Neural progenitor cell (in vitro differentiated cells): ENCODE data around the gene RAB31. TPM values are rescaled to one million over a fixed set of nuclear protein-coding genes. Genes with fewer than 3 reads are reported as not detected.

Source experiments
- DNase-seq: peaks from one replicate; pipeline ENCODE4 v3.0.0-alpha.2; 2016; ENCODE audit warnings: low spot score
- H2AFZ ChIP-seq: fragments of 200-600 bp; sonication (generic); replicated peaks from 2 replicates; pipeline ENCODE4 v1.6.1; 2016; ENCODE audit warnings: antibody characterized with exemption
- H3F3A ChIP-seq: fragments of 200-600 bp; sonication (generic); 2 replicates; pipeline ENCODE4 v1.6.1; 2016; ENCODE audit warnings: antibody characterized with exemption, low read depth
- H3K27ac ChIP-seq: fragments of 200-600 bp; sonication (generic); 2 replicates; pipeline ENCODE4 v1.5.1; 2016; ENCODE audit warnings: mild to moderate bottlenecking
- H3K27me3 ChIP-seq: fragments of 200-600 bp; sonication (generic); 2 replicates; pipeline ENCODE4 v1.6.1; 2016; ENCODE audit warnings: mild to moderate bottlenecking, moderate library complexity
- H3K36me3 ChIP-seq: fragments of 200-600 bp; sonication (generic); 2 replicates; pipeline ENCODE4 v1.5.1; 2016
- H3K4me1 ChIP-seq: fragments of 200-600 bp; sonication (generic); 2 replicates; pipeline ENCODE4 v1.6.1; 2016; ENCODE audit warnings: mixed run types
- H3K4me2 ChIP-seq: fragments of 200-600 bp; sonication (generic); 2 replicates; pipeline ENCODE4 v1.6.1; 2016
- H3K4me3 ChIP-seq: fragments of 200-600 bp; sonication (generic); 2 replicates; pipeline ENCODE4 v1.5.1; 2016
- H3K79me2 ChIP-seq: fragments of 200-600 bp; sonication (generic); 2 replicates; pipeline ENCODE4 v1.6.1; 2016; ENCODE audit warnings: low read depth
- H3K9ac ChIP-seq: fragments of 200-600 bp; sonication (generic); 2 replicates; pipeline ENCODE4 v1.6.1; 2016
- H3K9me3 ChIP-seq: fragments of 200-600 bp; sonication (generic); 2 replicates; pipeline ENCODE4 v1.5.1; 2016; ENCODE audit warnings: low read depth
- H4K20me1 ChIP-seq: fragments of 200-600 bp; sonication (generic); 2 replicates; pipeline ENCODE4 v1.6.1; 2016; ENCODE audit warnings: low read depth
- H3K27ac Mint-ChIP-seq: 3 replicates; pipeline ENCODE4 v1.8.0; 2021; ENCODE audit warnings: mixed read lengths
- H3K27me3 Mint-ChIP-seq: 2 replicates; pipeline ENCODE4 v1.8.0; 2022; ENCODE audit warnings: low read depth, mild to moderate bottlenecking, inconsistent platforms, moderate library complexity, mixed read lengths; ENCODE audit not compliant: insufficient read depth
- H3K36me3 Mint-ChIP-seq: 3 replicates; pipeline ENCODE4 v1.8.0; 2021; ENCODE audit warnings: mixed read lengths
- H3K4me1 Mint-ChIP-seq: 3 replicates; pipeline ENCODE4 v1.8.0; 2021; ENCODE audit warnings: mixed read lengths
- H3K4me3 Mint-ChIP-seq: 3 replicates; pipeline ENCODE4 v1.8.0; 2021; ENCODE audit warnings: mild to moderate bottlenecking, moderate library complexity, mixed read lengths
- H3K9me3 Mint-ChIP-seq: 3 replicates; pipeline ENCODE4 v1.8.0; 2020; ENCODE audit warnings: mixed read lengths
- EZH2 ChIP-seq: fragments of 200-600 bp; sonication (generic); IDR thresholded peaks from 2 replicates; pipeline ENCODE4 v1.6.1; 2017; ENCODE audit warnings: antibody characterized with exemption, mild to moderate bottlenecking, moderate library complexity
- EZH2phosphoT487 ChIP-seq: fragments of 200-600 bp; sonication (generic); IDR thresholded peaks from 2 replicates; pipeline ENCODE4 v1.6.1; 2017; ENCODE audit warnings: antibody characterized with exemption
- total RNA-seq: library from RNA; depleted of rRNA; stranded (reverse); fragments of >200 nt; gene quantifications from 2 replicates; pipeline ENCODE4 v1.2.3, GENCODE V29; 2015; ENCODE audit warnings: low replicate concordance
- TF ChIP-seq, protein P1 (sequence below): fragments of 200-600 bp; sonication (generic); IDR thresholded peaks from 2 replicates; pipeline ENCODE4 v1.5.1; 2017; ENCODE audit warnings: antibody characterized with exemption, mild to moderate bottlenecking

The RAB31 gene
- total RNA-seq, 1 donor from 2014 or later = 5.0 TPM

DNA sequence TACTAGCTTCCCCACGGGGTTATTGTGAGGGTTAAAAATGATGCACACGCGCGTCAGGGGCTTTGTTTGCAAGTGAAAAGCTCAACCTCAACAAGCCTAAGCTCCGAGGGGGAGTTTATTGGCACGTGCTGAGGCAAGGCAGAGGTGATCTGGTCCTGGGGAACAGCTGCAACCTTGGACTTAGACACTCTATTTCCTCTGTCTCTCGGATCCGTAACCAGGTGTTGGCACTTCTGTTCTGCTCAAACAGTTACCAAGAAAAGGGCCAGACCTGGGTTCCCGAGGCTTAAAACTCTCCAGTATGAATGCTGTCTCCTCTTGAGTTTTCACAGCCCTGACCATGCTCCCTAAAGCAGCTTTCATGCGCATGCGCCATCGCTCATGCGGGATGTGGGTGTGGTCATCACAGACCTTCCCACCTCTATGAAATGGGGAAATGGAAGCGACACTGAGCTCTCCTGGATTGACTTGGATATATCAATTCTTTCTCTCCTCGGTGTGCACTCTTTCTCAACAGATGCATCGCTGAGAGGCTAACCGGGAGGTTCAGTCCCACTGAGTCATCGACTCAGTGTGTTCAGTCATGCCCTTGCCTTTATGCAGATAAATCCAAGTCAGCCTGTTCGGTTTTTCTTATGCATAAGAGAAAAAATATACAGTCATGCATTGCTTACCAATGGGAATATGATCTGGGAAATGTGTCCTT is 19.9 kb upstream of the RAB31 start:
- Mint-ChIP-seq H3K27ac (no peak overlapping the region), H3K4me3 (no peak overlapping the region)

DNA sequence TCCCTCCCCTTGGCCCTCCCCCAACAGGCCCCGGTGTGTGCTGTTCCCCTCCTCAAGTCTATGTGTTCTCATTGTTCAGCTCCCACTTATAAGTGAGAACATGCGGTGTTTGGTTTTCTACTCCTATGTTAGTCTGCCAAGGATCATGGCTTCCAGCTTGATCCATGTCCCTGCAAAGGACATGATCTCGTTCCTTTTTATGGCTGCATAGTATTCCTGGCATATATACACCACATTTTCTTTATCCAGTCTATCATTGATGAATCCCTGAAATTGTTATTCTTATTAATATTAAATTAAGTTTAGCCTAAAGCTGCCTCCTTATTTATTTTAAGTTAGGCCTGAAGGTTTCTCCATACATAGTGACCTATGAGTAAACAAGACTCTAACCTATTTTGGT is 18.8 kb upstream of the RAB31 start:
- Histone ChIP-seq H3K9ac (no peak overlapping the region), H3K9me3 (no peaks in the 10 kb centered on the region), H3K79me2 (no peaks in the 10 kb centered on the region), H4K20me1 (no peaks in the 10 kb centered on the region), H3K36me3 (no peaks in the 10 kb centered on the region), H3K4me1 (no peaks in the 10 kb centered on the region), H3K4me3 (no peak overlapping the region), H3K4me2 (no peak overlapping the region), H3F3A (no peaks in the 10 kb centered on the region), H3K27ac (no peak overlapping the region), H3K27me3 (no peaks in the 10 kb centered on the region), H2AFZ (no peak overlapping the region)
- Mint-ChIP-seq H3K4me1 (no peaks in the 10 kb centered on the region), H3K27ac (no peak overlapping the region), H3K4me3 (no peak overlapping the region), H3K27me3 (peaks cover 7% of the 10 kb centered on the region), H3K36me3 (no peaks in the 10 kb centered on the region), H3K9me3 (no peaks in the 10 kb centered on the region)
- TF ChIP-seq, protein P1, sequence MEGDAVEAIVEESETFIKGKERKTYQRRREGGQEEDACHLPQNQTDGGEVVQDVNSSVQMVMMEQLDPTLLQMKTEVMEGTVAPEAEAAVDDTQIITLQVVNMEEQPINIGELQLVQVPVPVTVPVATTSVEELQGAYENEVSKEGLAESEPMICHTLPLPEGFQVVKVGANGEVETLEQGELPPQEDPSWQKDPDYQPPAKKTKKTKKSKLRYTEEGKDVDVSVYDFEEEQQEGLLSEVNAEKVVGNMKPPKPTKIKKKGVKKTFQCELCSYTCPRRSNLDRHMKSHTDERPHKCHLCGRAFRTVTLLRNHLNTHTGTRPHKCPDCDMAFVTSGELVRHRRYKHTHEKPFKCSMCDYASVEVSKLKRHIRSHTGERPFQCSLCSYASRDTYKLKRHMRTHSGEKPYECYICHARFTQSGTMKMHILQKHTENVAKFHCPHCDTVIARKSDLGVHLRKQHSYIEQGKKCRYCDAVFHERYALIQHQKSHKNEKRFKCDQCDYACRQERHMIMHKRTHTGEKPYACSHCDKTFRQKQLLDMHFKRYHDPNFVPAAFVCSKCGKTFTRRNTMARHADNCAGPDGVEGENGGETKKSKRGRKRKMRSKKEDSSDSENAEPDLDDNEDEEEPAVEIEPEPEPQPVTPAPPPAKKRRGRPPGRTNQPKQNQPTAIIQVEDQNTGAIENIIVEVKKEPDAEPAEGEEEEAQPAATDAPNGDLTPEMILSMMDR = no peak
- TF ChIP-seq EZH2 = no peak
- no peak for TF ChIP-seq EZH2phosphoT487
- DNase-seq = no peak

More for the DNA sequence above, 19.9 kb upstream of the RAB31 start:
- Histone ChIP-seq H3K4me2 (no peak overlapping the region), H3K27me3 (no peaks in the 10 kb centered on the region), H3F3A (no peaks in the 10 kb centered on the region), H2AFZ (no peak overlapping the region), H3K27ac (no peak overlapping the region), H3K9me3 (no peaks in the 10 kb centered on the region), H3K4me3 (no peak overlapping the region), H3K79me2 (no peaks in the 10 kb centered on the region), H4K20me1 (no peaks in the 10 kb centered on the region), H3K36me3 (no peaks in the 10 kb centered on the region), H3K4me1 (no peaks in the 10 kb centered on the region), H3K9ac (no peak overlapping the region)
- Mint-ChIP-seq H3K9me3 (no peaks in the 10 kb centered on the region), H3K4me1 (no peaks in the 10 kb centered on the region), H3K36me3 (no peaks in the 10 kb centered on the region), H3K27me3 (peaks cover 7% of the 10 kb centered on the region)
- DNase-seq = no peak
- TF ChIP-seq EZH2 (no peak), EZH2phosphoT487 (no peak)
- TF ChIP-seq, protein P1 = no peak

DNA sequence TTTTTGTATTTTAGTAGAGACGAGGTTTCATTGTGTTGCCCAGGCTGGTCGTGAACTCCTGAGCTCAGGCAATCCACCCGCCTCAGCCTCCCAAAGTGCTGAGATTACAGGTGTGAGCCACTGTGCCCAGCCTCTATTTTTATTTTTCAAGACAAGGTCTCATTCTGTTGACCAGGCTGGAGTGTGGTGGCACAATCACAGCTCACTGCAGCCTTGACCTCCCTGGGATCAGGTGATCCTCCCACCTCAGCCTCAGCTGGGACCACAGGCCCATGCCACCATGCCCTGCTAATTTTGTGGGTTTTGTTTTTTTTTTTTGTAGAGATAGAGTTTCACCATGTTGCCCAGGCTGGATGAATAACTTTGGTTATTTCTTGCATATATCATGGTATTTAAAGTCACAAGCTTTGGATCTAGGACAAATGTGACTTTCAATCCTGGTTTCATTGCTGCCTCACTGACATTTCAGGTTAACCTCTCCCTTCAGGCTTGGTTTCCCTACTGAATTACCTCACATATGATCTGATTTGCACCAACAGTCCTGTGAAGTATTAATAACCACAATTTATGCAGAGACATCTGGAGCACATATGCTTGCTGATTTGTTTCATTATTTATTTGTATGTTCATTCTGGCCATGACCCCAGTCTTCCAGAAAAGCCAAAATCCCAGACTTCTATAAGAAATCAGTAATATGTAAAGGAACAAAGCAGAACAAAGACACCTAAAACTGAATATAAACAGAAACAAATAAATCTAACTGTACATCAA is 17.5 kb upstream of the RAB31 start:
- no peaks in the 10 kb centered on the region for H3K9me3 ChIP-seq
- H3K36me3 Mint-ChIP-seq = no peaks in the 10 kb centered on the region
- no peak overlapping the region for H3K9ac ChIP-seq
- no peak overlapping the region for H3K4me3 Mint-ChIP-seq
- no peaks in the 10 kb centered on the region for H4K20me1 ChIP-seq
- no peaks in the 10 kb centered on the region for H3K36me3 ChIP-seq
- H3K4me1 Mint-ChIP-seq = no peaks in the 10 kb centered on the region
- H3K79me2 ChIP-seq = no peaks in the 10 kb centered on the region
- H3K9me3 Mint-ChIP-seq = no peaks in the 10 kb centered on the region
- no peak overlapping the region for H3K4me2 ChIP-seq
- no peak for TF ChIP-seq EZH2phosphoT487
- TF ChIP-seq, protein P1 = no peak
- TF ChIP-seq EZH2 = no peak
- H3K27ac ChIP-seq = no peak overlapping the region
- H2AFZ ChIP-seq = no peak overlapping the region
- H3K27me3 ChIP-seq = no peaks in the 10 kb centered on the region
- no peaks in the 10 kb centered on the region for H3K4me1 ChIP-seq
- H3K27me3 Mint-ChIP-seq = peaks cover 6% of the 10 kb centered on the region
- no peaks in the 10 kb centered on the region for H3F3A ChIP-seq
- H3K27ac Mint-ChIP-seq = no peak overlapping the region
- H3K4me3 ChIP-seq = no peak overlapping the region
- no peak for DNase-seq
